ENCODE data around the gene DDA1. TPM values are rescaled to one million over a fixed set of nuclear protein-coding genes. Genes with fewer than 3 reads are reported as not detected.

Gene DDA1
- total and polyA plus RNA-seq, 9 of the 15 experiments (the other 6 are each of a cell fraction or from before 2014, with no cell fraction given): 1.4 to 83.8 (median 33.8) TPM

DNA sequence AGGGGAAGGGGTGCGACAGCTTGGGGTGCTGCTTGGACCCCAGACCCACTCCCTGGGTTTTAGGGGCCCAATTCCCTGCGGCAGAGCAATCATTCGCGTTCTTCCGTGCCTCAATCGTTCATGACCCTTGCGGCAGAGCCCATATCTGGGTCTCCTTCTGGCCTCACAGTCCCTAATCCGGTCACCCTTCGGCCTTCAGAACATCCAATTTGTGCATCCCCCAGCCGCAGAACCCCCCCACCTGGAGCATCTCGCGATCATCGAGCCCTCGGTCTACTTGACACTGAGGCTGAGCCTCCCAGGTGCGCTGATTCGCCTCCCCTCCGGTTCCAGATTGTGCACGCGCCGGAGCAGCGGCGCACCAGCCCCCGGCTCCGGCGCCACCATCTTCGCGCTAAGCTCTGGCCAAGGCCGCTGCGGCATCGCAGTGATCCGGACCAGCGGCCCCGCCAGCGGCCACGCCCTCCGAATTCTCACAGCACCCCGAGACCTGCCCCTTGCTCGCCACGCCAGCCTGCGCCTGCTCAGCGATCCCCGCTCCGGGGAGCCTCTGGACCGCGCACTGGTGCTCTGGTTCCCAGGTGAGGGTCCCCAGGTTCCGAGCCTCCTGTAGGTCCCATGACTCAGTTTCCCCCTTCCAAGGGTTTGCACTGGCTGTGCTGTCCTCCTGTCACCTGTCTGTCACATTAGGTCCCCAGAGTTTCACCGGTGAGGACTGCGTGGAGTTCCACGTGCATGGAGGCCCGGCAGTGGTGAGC lies 28.5 kb downstream of the DDA1 start (continued):
- TF ChIP-seq, protein P1, sequence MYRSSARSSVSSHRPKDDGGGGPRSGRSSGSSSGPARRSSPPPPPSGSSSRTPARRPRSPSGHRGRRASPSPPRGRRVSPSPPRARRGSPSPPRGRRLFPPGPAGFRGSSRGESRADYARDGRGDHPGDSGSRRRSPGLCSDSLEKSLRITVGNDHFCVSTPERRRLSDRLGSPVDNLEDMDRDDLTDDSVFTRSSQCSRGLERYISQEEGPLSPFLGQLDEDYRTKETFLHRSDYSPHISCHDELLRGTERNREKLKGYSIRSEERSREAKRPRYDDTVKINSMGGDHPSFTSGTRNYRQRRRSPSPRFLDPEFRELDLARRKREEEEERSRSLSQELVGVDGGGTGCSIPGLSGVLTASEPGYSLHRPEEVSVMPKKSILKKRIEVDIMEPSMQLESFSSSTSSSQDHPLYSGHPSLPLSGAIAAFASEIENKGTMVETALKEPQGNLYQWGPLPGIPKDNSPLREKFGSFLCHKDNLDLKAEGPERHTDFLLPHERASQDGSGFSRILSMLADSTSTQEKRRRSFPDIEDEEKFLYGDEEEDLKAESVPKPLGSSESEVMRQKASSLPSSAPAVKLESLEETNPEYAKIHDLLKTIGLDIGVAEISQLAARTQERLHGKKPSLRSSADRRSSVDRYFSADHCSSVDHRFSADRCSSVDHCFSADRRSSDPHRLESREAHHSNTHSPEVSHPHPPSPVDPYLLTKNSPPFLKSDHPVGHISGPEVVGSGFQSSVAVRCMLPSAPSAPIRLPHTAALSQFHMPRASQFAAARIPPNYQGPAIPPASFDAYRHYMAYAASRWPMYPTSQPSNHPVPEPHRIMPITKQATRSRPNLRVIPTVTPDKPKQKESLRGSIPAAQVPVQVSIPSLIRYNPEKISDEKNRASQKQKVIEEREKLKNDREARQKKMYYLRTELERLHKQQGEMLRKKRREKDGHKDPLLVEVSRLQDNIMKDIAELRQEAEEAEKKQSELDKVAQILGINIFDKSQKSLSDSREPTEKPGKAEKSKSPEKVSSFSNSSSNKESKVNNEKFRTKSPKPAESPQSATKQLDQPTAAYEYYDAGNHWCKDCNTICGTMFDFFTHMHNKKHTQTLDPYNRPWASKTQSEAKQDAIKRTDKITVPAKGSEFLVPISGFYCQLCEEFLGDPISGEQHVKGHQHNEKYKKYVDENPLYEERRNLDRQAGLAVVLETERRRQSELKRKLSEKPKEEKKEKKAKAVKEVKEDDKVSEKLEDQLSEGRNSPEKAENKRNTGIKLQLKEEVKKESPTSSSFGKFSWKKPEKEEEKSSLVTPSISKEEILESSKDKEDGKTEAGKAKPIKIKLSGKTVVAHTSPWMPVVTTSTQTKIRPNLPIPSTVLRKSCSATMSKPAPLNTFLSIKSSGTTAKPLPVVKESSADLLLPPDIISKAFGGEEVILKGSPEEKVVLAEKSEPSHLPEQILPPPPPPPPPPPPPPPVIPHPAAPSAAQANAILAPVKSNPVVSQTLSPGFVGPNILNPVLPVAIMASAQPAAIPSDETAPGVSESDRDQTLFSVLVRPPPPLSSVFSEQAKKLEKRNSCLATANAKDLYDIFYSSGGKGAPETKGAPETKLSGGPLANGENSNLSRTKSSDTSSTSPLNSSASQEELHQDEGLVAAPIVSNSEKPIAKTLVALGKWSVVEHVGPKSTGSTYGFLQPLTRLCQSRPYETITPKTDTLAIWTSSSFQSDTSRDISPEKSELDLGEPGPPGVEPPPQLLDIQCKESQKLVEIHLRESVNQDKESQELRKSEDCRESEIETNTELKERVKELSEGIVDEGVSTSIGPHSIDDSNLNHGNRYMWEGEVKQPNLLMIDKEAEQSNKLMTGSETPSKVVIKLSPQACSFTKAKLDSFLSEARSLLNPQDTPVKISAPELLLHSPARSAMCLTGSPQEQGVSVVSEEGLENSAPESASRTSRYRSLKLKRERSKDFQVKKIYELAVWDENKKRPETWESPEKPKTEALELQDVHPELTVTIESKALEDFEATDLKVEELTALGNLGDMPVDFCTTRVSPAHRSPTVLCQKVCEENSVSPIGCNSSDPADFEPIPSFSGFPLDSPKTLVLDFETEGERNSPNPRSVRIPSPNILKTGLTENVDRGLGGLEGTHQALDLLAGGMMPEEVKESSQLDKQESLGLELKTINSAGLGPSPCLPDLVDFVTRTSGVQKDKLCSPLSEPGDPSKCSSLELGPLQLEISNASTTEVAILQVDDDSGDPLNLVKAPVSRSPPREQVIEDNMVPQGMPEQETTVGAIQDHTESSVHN (IDR thresholded peaks at IDR 0.05; ENCODE audit: borderline replicate concordance in 1 of 2, low read depth in 1 of 2): no peak
- TF ChIP-seq, protein P2, sequence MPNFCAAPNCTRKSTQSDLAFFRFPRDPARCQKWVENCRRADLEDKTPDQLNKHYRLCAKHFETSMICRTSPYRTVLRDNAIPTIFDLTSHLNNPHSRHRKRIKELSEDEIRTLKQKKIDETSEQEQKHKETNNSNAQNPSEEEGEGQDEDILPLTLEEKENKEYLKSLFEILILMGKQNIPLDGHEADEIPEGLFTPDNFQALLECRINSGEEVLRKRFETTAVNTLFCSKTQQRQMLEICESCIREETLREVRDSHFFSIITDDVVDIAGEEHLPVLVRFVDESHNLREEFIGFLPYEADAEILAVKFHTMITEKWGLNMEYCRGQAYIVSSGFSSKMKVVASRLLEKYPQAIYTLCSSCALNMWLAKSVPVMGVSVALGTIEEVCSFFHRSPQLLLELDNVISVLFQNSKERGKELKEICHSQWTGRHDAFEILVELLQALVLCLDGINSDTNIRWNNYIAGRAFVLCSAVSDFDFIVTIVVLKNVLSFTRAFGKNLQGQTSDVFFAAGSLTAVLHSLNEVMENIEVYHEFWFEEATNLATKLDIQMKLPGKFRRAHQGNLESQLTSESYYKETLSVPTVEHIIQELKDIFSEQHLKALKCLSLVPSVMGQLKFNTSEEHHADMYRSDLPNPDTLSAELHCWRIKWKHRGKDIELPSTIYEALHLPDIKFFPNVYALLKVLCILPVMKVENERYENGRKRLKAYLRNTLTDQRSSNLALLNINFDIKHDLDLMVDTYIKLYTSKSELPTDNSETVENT (CRISPR knock-in tag; IDR thresholded peaks at IDR 0.05): peak; percentile 71
- TF ChIP-seq, protein P3, sequence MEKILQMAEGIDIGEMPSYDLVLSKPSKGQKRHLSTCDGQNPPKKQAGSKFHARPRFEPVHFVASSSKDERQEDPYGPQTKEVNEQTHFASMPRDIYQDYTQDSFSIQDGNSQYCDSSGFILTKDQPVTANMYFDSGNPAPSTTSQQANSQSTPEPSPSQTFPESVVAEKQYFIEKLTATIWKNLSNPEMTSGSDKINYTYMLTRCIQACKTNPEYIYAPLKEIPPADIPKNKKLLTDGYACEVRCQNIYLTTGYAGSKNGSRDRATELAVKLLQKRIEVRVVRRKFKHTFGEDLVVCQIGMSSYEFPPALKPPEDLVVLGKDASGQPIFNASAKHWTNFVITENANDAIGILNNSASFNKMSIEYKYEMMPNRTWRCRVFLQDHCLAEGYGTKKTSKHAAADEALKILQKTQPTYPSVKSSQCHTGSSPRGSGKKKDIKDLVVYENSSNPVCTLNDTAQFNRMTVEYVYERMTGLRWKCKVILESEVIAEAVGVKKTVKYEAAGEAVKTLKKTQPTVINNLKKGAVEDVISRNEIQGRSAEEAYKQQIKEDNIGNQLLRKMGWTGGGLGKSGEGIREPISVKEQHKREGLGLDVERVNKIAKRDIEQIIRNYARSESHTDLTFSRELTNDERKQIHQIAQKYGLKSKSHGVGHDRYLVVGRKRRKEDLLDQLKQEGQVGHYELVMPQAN (IDR thresholded peaks at IDR 0.05; ENCODE audit: borderline replicate concordance): 0 out of 2 replicates have a peak, but pooled peaks have one; percentile 21
- TF ChIP-seq, protein P4, sequence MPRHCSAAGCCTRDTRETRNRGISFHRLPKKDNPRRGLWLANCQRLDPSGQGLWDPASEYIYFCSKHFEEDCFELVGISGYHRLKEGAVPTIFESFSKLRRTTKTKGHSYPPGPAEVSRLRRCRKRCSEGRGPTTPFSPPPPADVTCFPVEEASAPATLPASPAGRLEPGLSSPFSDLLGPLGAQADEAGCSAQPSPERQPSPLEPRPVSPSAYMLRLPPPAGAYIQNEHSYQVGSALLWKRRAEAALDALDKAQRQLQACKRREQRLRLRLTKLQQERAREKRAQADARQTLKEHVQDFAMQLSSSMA (CRISPR knock-in tag; IDR thresholded peaks at IDR 0.05): no peak
- TF ChIP-seq HDAC3 (IDR thresholded peaks at IDR 0.05; ENCODE audit: borderline replicate concordance, partially characterized antibody) (no peak), PCBP1 (IDR thresholded peaks at IDR 0.05; ENCODE audit: low read depth, low read length, poor library complexity, severe bottlenecking) (peak; percentile 36), ZNF197 (CRISPR knock-in tag; IDR thresholded peaks at IDR 0.05; ENCODE audit: low read depth) (no peak; the same call in 1 of the 2 replicates), STAG1 (CRISPR knock-in tag; IDR thresholded peaks at IDR 0.05; ENCODE audit: borderline replicate concordance) (no peak), PHB (CRISPR knock-in tag; IDR thresholded peaks at IDR 0.05) (0 out of 2 replicates have a peak, but pooled peaks have one; percentile 15), ZNF217 (CRISPR knock-in tag; IDR thresholded peaks at IDR 0.05) (no peak), L3MBTL2 (IDR thresholded peaks at IDR 0.05) (no peak; the same call in 1 of the 2 replicates), MEIS2 (IDR thresholded peaks at IDR 0.05; ENCODE audit: partially characterized antibody) (peak; percentile 13), ZNF253 (CRISPR knock-in tag; conservative IDR thresholded peaks at IDR 0.05) (no peak)

All from K562 (cell line).